Activated T-helper 2 cell treated with anti-CD3 and anti-CD28 coated beads, Interferon-gamma antibody, Interleukin-2, Interleukin-4, amounts not matched to agents 10 μg/mL and 5 μg/mL and 100 μg/mL, durations not matched to agents 14 hours and 24 hours and 36 hours (primary cell): ENCODE results near the gene NEURL1B. TPM values are rescaled to one million over a fixed set of nuclear protein-coding genes. Genes with fewer than 3 reads are reported as not detected.
A peak's percentile ranks its signal among the peaks of the same experiment; 100 is the strongest.
"Not testable (repeated sequence)": the region's sequence is repeated elsewhere in the genome, so short reads cannot be mapped to it uniquely, and the experiment has no call there.

Experiments
- DNase-seq: peaks from one replicate; pipeline ENCODE4 v3.0.0; 2021; ENCODE audit warnings: low spot score
- H3K27ac Mint-ChIP-seq: one replicate; pipeline ENCODE4 v1.8.0; 2021; ENCODE audit warnings: mixed read lengths
- H3K27me3 Mint-ChIP-seq: one replicate; pipeline ENCODE4 v1.8.0; 2021; ENCODE audit warnings: low read depth, mixed read lengths
- H3K36me3 Mint-ChIP-seq: one replicate; pipeline ENCODE4 v1.8.0; 2021; ENCODE audit warnings: low read depth, mixed read lengths
- H3K4me1 Mint-ChIP-seq: one replicate; pipeline ENCODE4 v1.8.0; 2021; ENCODE audit warnings: low read depth, mixed read lengths
- H3K4me3 Mint-ChIP-seq: one replicate; pipeline ENCODE4 v1.8.0; 2021; ENCODE audit warnings: low read depth, mild to moderate bottlenecking, moderate library complexity, mixed read lengths
- H3K9me3 Mint-ChIP-seq: one replicate; pipeline ENCODE4 v1.8.0; 2021; ENCODE audit warnings: mixed read lengths
- intact Hi-C: fragments of 100-400 bp; cut with micrococcal nuclease; formaldehyde crosslinking; loops from one replicate; pipeline ENCODE4 v1.15.1; 2023
- total RNA-seq: library from RNA; stranded (reverse); gene quantifications from 2 replicates; pipeline ENCODE4 v1.2.3, GENCODE V29; 2022

Gene NEURL1B
- total RNA-seq, 1 donor from 2014 or later = 0.37 TPM

DNA sequence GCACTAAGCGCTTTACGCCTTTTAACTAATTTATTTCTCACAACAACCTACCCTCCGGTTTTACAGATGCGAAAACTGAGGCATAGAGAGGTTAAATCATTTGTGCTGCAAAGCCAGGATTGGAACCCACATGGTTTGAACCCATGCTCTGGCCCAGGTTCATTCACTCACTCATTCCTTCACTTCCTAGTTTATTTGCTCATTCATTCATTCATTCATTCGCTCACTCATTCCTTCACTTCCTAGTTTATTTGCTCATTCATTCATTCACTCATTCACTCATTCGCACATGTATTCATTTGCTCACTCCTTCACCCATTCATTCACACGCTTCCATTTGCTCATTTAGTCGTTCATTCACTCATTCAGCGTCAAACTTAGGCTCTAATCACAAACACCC lies 29.4 kb downstream of the NEURL1B start:
- intact Hi-C loops = no loop called here
- Mint-ChIP-seq H3K4me1 (no peaks in the 10 kb centered on the region), H3K36me3 (no peaks in the 10 kb centered on the region), H3K27ac (no peak overlapping the region), H3K27me3 (peaks cover 6% of the 10 kb centered on the region), H3K9me3 (no peaks in the 10 kb centered on the region), H3K4me3 (no peak overlapping the region)
- no peak for DNase-seq

GRCh38 chr5:172671091-172671490 lies 30.0 kb downstream of the NEURL1B start:
- no peaks in the 10 kb centered on the region for H3K9me3 Mint-ChIP-seq
- H3K27ac Mint-ChIP-seq = no peak overlapping the region
- no peaks in the 10 kb centered on the region for H3K4me1 Mint-ChIP-seq
- no peaks in the 10 kb centered on the region for H3K36me3 Mint-ChIP-seq
- no peak overlapping the region for H3K4me3 Mint-ChIP-seq
- peaks cover 6% of the 10 kb centered on the region for H3K27me3 Mint-ChIP-seq
- intact Hi-C loops = no loop called here
- DNase-seq = no peak

- no peak overlapping the region for H3K4me3 Mint-ChIP-seq
- no peak for DNase-seq
- H3K36me3 Mint-ChIP-seq = no peaks in the 10 kb centered on the region
- H3K9me3 Mint-ChIP-seq = no peaks in the 10 kb centered on the region
- H3K27ac Mint-ChIP-seq = no peak overlapping the region
- intact Hi-C loops = no loop called here
- no peaks in the 10 kb centered on the region for H3K4me1 Mint-ChIP-seq
- peaks cover 6% of the 10 kb centered on the region for H3K27me3 Mint-ChIP-seq
Measured at GRCh38 chr5:172672681-172673080, 31.6 kb downstream of the NEURL1B start.

- Mint-ChIP-seq H3K4me1 (no peaks in the 10 kb centered on the region), H3K27ac (no peak overlapping the region), H3K27me3 (peaks cover 6% of the 10 kb centered on the region), H3K36me3 (no peaks in the 10 kb centered on the region), H3K9me3 (no peaks in the 10 kb centered on the region), H3K4me3 (no peak overlapping the region)
- intact Hi-C loops = no loop called here
- DNase-seq = no peak
Measured at GRCh38 chr5:172674155-172674554, 33.1 kb downstream of the NEURL1B start.

DNA sequence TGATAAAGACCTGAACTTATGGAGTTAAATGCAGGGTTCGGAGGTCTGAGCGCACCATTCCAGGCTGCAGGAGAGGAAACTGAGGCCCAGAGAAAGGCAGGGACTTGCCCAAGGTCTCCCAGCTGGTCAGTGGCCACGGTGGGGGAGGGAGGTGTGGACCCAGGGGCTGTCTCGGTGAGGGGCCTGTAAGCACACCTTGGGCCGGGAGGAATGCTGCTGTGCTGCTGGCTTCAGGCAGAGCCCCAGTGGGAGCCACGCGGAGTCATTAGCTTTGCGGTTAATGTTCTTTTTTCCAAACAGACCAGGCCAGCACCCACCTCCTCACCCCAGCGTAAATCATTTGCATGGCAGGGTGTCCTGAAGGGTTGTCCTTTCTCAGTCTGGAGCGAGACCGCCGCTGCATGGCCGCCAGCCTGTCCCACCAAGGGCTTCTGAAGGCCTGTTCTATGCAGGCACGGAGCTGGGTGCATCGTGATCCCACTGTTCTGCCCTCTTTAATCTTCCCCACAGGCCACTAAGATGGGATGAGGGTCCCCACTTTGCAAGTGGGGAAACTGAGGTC lies 35.9 kb downstream of the NEURL1B start:
- Mint-ChIP-seq H3K9me3 (no peaks in the 10 kb centered on the region), H3K4me1 (no peaks in the 10 kb centered on the region), H3K4me3 (no peak overlapping the region), H3K27ac (no peak overlapping the region), H3K27me3 (peaks cover 11% of the 10 kb centered on the region), H3K36me3 (no peaks in the 10 kb centered on the region)
- intact Hi-C loops = no loop called here
- DNase-seq = no peak

GRCh38 chr5:172678362-172678874 lies 37.4 kb downstream of the NEURL1B start:
- H3K9me3 Mint-ChIP-seq, H3K36me3 Mint-ChIP-seq, H3K4me1 Mint-ChIP-seq, H3K27ac Mint-ChIP-seq, DNase-seq, intact Hi-C loops, H3K4me3 Mint-ChIP-seq: not testable (repeated sequence)
- peaks cover 20% of the 10 kb centered on the region for H3K27me3 Mint-ChIP-seq

- intact Hi-C loops = no loop called here
- H3K9me3 Mint-ChIP-seq = no peaks in the 10 kb centered on the region
- no peak overlapping the region for H3K27ac Mint-ChIP-seq
- H3K4me3 Mint-ChIP-seq = no peak overlapping the region
- peaks cover 20% of the 10 kb centered on the region for H3K27me3 Mint-ChIP-seq
- no peaks in the 10 kb centered on the region for H3K4me1 Mint-ChIP-seq
- H3K36me3 Mint-ChIP-seq = no peaks in the 10 kb centered on the region
- DNase-seq = no peak
Measured at GRCh38 chr5:172678902-172679301, 37.8 kb downstream of the NEURL1B start.

DNA sequence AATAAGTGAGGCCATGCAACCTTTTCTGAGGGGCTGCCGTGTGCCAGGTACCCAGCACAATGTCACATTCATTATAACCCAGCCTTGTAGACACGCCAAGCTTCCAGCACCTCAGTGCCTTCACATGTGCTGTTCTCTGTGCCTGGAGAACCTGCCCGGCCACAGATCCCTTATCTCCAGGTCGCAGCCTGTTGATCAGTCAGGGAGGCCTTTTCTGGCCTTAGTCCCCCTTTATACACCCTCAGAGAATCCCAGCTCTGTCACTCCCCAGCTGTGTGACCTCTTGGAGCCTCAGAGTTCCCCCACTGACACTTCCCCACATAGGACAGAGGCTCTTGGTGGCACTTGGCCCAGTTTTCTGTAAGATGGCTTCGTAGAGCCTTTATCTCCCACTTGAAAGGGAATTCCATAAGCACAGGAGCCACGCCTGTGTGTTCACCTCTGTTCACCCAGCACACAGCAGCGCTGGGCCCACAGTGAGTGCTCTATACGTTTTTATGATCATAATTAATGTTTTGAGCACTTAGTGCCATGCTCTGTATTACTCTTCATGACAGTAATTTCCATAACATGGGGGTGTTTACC lies 38.7 kb downstream of the NEURL1B start:
- Mint-ChIP-seq H3K27ac (no peak overlapping the region), H3K4me1 (no peaks in the 10 kb centered on the region), H3K36me3 (no peaks in the 10 kb centered on the region), H3K4me3 (no peak overlapping the region), H3K9me3 (no peaks in the 10 kb centered on the region), H3K27me3 (peaks cover 25% of the 10 kb centered on the region)
- intact Hi-C loops = no loop called here
- no peak for DNase-seq

DNA sequence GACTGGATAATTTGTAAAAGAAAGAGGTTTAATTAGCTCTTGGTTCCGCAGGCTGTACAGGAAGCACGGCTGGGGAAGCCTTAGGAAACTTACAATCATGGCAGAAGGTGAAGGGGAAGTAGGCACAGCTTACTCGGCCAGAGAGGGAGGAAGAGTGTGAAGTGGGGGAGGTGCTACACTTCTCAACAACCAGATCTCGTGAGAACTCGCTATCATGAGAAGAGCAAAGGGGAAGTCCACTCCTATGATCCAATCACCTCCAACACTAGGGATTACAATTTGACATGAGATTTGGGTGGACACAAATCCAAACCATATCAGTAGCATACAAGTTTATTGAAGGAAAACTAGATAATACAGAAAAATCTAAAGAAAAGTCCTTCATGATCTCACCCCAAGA lies 39.9 kb downstream of the NEURL1B start:
- no peak for DNase-seq
- Mint-ChIP-seq H3K4me3 (no peak overlapping the region), H3K27me3 (peaks cover 28% of the 10 kb centered on the region)

GRCh38 chr5:172681421-172681820 lies 40.4 kb downstream of the NEURL1B start:
- Mint-ChIP-seq H3K9me3 (no peaks in the 10 kb centered on the region), H3K27me3 (peaks cover 28% of the 10 kb centered on the region), H3K4me3 (no peak overlapping the region), H3K27ac (no peak overlapping the region), H3K4me1 (no peaks in the 10 kb centered on the region), H3K36me3 (no peaks in the 10 kb centered on the region)
- no peak for DNase-seq
- intact Hi-C loops = no loop called here

More for the DNA sequence above, 39.9 kb downstream of the NEURL1B start:
- intact Hi-C loops = no loop called here
- Mint-ChIP-seq H3K4me1 (no peaks in the 10 kb centered on the region), H3K9me3 (no peaks in the 10 kb centered on the region), H3K36me3 (no peaks in the 10 kb centered on the region), H3K27ac (no peak overlapping the region)

DNA sequence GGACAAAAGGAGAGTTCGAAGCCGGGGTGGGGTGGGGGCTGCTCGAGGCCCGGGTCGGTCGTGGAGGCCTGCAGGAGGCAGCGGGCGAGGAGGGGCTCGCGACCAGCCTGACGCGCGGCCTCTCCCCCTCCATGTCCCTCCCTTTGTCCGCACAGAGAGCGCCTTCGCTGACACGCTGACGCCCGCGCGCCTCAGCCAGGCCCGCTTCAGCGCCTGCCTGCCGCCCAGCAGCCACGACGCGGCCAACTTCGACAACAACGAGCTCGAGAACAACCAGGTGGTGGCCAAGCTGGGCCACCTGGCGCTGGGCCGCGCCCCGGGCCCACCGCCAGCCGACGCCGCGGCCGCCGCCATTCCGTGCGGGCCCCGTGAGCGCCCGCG lies 42.2 kb downstream of the NEURL1B start:
- H3K4me1 Mint-ChIP-seq = peaks cover 2% of the 10 kb centered on the region
- H3K9me3 Mint-ChIP-seq = no peaks in the 10 kb centered on the region
- no peak overlapping the region for H3K4me3 Mint-ChIP-seq
- intact Hi-C loops = no loop called here
- H3K36me3 Mint-ChIP-seq = no peaks in the 10 kb centered on the region
- H3K27ac Mint-ChIP-seq = no peak overlapping the region
- DNase-seq = no peak
- peaks cover 28% of the 10 kb centered on the region for H3K27me3 Mint-ChIP-seq

DNA sequence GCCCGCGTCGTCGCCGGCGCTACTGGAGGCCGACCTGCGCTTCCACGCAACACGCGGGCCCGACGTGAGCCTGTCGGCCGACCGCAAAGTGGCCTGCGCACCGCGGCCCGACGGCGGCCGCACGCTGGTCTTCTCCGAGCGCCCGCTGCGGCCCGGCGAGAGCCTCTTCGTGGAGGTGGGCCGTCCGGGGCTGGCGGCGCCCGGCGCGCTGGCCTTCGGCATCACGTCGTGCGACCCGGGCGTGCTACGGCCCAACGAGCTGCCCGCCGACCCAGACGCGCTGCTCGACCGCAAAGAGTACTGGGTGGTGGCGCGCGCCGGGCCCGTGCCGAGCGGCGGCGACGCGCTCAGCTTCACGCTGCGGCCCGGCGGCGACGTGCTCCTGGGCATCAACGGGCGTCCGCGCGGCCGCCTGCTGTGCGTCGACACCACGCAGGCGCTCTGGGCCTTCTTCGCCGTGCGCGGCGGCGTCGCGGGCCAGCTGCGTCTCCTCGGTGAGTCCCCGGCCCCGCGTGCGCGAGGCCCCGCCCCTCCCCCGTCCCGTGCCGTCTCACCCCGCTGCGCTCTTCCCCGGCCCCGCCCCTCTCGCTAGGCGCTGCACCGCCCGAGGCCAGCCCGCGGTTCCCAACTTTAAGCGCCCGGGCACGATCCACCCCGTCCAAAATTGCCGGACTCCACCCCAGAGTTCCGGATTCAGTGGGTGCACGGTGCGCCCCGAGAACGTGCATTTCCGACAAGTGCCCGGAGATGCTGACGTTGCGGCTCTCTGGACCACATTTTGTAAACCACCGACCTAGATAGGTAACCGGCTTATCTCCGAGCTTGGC lies 42.8 kb downstream of the NEURL1B start:
- intact Hi-C loops = no loop called here
- Mint-ChIP-seq H3K27me3 (peaks cover 28% of the 10 kb centered on the region), H3K9me3 (no peaks in the 10 kb centered on the region), H3K36me3 (no peaks in the 10 kb centered on the region), H3K4me1 (peaks cover 7% of the 10 kb centered on the region), H3K27ac (no peak overlapping the region), H3K4me3 (peak overlapping the region; percentile 31)
- peak; percentile 18 for DNase-seq

GRCh38 chr5:172685091-172685490 lies 44.0 kb downstream of the NEURL1B start:
- H3K36me3 Mint-ChIP-seq = no peaks in the 10 kb centered on the region
- H3K4me3 Mint-ChIP-seq = no peak overlapping the region
- DNase-seq = no peak
- no peaks in the 10 kb centered on the region for H3K9me3 Mint-ChIP-seq
- peaks cover 9% of the 10 kb centered on the region for H3K4me1 Mint-ChIP-seq
- peaks cover 28% of the 10 kb centered on the region for H3K27me3 Mint-ChIP-seq
- intact Hi-C loops = no loop called here
- H3K27ac Mint-ChIP-seq = no peak overlapping the region
